HG03520 (cell line): Measurements from ENCODE around the gene FCHO2.

Experiments used
- ATAC-seq: cut with Tn5 transposase; IDR thresholded peaks from one replicate; pipeline ENCODE4 v1.9.1; 2021; ENCODE audit warnings: mild to moderate bottlenecking, moderate library complexity; ENCODE audit not compliant: unreplicated experiment

Gene FCHO2

GRCh38 chr5:73106335-73106734, 150.5 kb downstream of the FCHO2 start:
- ATAC-seq, result no peak

GRCh38 chr5:73110190-73110589, 154.3 kb downstream of the FCHO2 start:
- ATAC-seq, result no peak

GRCh38 chr5:73111536-73111935, 155.7 kb downstream of the FCHO2 start:
- no peak for ATAC-seq

- no peak for ATAC-seq
Measured at GRCh38 chr5:73112359-73112758, 156.5 kb downstream of the FCHO2 start.

GRCh38 chr5:73114044-73114688, 158.3 kb downstream of the FCHO2 start:
- ATAC-seq, result no peak

GRCh38 chr5:73115399-73116051, 159.7 kb downstream of the FCHO2 start:
- no peak for ATAC-seq

- no peak for ATAC-seq
Measured at GRCh38 chr5:73116506-73116905, 160.7 kb downstream of the FCHO2 start.

- ATAC-seq, result no peak
Measured at GRCh38 chr5:73117088-73117740, 161.4 kb downstream of the FCHO2 start.

- no peak for ATAC-seq
Measured at GRCh38 chr5:73118391-73118973, 162.6 kb downstream of the FCHO2 start.

GRCh38 chr5:73119451-73120157, 163.8 kb downstream of the FCHO2 start:
- ATAC-seq, result no peak

GRCh38 chr5:73120222-73121118, 164.6 kb downstream of the FCHO2 start, which contains the start of gene TMEM171:
TMEM171 (plus strand) TSS chr5:73120575; CDS start chr5:73123374, 2,799 bp downstream.
- ATAC-seq, result no peak

GRCh38 chr5:73121119-73121463, 165.2 kb downstream of the FCHO2 start:
- no peak for ATAC-seq

- no peak for ATAC-seq
Measured at GRCh38 chr5:73122875-73123810, 167.3 kb downstream of the FCHO2 start.

GRCh38 chr5:73125289-73125688, 169.4 kb downstream of the FCHO2 start:
- no peak for ATAC-seq

- no peak for ATAC-seq
Measured at GRCh38 chr5:73126381-73126780, 170.5 kb downstream of the FCHO2 start.

- no peak for ATAC-seq
Measured at GRCh38 chr5:73126957-73127356, 171.1 kb downstream of the FCHO2 start.

GRCh38 chr5:73129143-73129542, 173.3 kb downstream of the FCHO2 start:
- ATAC-seq, result no peak

GRCh38 chr5:73130811-73131210, 175.0 kb downstream of the FCHO2 start:
- ATAC-seq, result no peak
